NOMO-1 treated with DMSO at 0.1 percent for 48 hours (cell line): ENCODE measurements around the gene KANSL1.
"Not testable (repeated sequence)": the region's sequence is repeated elsewhere in the genome, so short reads cannot be mapped to it uniquely, and the experiment has no call there.

Experiments
- DNase-seq: peaks from one replicate; lab custom pipeline; 2025; ENCODE audit not compliant: unreplicated experiment; lab: John Stamatoyannopoulos, UW

The KANSL1 gene

GRCh38 chr17:46117850-46118696 lies 75.2 kb downstream of the KANSL1 start:
- DNase-seq, result no peak

- DNase-seq, result no peak
Observed at GRCh38 chr17:46117117-46117516, 76.1 kb downstream of the KANSL1 start.

GRCh38 chr17:46115699-46116098 lies 77.5 kb downstream of the KANSL1 start:
- no peak for DNase-seq

- not testable (repeated sequence) for DNase-seq
Observed at GRCh38 chr17:46111236-46111635, 82.0 kb downstream of the KANSL1 start.

GRCh38 chr17:46110219-46110618 lies 83.0 kb downstream of the KANSL1 start:
- DNase-seq, result no peak

- DNase-seq, result no peak
Observed at GRCh38 chr17:46109603-46110189, 83.5 kb downstream of the KANSL1 start.

GRCh38 chr17:46108550-46109110 lies 84.6 kb downstream of the KANSL1 start:
- no peak for DNase-seq

- no peak for DNase-seq
Observed at GRCh38 chr17:46108120-46108519, 85.1 kb downstream of the KANSL1 start.

- no peak for DNase-seq
Observed at GRCh38 chr17:46106966-46107644, 86.1 kb downstream of the KANSL1 start.

- not testable (repeated sequence) for DNase-seq
Observed at GRCh38 chr17:46102806-46103205, 90.4 kb downstream of the KANSL1 start.

GRCh38 chr17:46101785-46102617 lies 91.2 kb downstream of the KANSL1 start:
- DNase-seq, result not testable (repeated sequence)

GRCh38 chr17:46100590-46100989 lies 92.6 kb downstream of the KANSL1 start:
- DNase-seq, result no peak

- no peak for DNase-seq
Observed at GRCh38 chr17:46099865-46100264, 93.4 kb downstream of the KANSL1 start.

GRCh38 chr17:46097497-46097896 lies 95.7 kb downstream of the KANSL1 start:
- DNase-seq, result no peak

- no peak for DNase-seq
Observed at GRCh38 chr17:46092991-46093390, 100.2 kb downstream of the KANSL1 start.

- DNase-seq, result no peak
Observed at GRCh38 chr17:46090871-46091270, 102.4 kb downstream of the KANSL1 start.

- DNase-seq, result no peak
Observed at GRCh38 chr17:46089389-46089965, 103.8 kb downstream of the KANSL1 start.

- no peak for DNase-seq
Observed at GRCh38 chr17:46088595-46088994, 104.6 kb downstream of the KANSL1 start.

- not testable (repeated sequence) for DNase-seq
Observed at GRCh38 chr17:46087871-46088270, 105.4 kb downstream of the KANSL1 start.

- DNase-seq, result no peak
Observed at GRCh38 chr17:46086821-46087220, 106.4 kb downstream of the KANSL1 start.
